ENCODE data around the gene TTC33.

GRCh38 chr5:40554054-40554453 is 201.7 kb downstream of the TTC33 start:
- TF ChIP-seq, protein P1, sequence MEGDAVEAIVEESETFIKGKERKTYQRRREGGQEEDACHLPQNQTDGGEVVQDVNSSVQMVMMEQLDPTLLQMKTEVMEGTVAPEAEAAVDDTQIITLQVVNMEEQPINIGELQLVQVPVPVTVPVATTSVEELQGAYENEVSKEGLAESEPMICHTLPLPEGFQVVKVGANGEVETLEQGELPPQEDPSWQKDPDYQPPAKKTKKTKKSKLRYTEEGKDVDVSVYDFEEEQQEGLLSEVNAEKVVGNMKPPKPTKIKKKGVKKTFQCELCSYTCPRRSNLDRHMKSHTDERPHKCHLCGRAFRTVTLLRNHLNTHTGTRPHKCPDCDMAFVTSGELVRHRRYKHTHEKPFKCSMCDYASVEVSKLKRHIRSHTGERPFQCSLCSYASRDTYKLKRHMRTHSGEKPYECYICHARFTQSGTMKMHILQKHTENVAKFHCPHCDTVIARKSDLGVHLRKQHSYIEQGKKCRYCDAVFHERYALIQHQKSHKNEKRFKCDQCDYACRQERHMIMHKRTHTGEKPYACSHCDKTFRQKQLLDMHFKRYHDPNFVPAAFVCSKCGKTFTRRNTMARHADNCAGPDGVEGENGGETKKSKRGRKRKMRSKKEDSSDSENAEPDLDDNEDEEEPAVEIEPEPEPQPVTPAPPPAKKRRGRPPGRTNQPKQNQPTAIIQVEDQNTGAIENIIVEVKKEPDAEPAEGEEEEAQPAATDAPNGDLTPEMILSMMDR (IDR thresholded peaks at IDR 0.05), result no peak
- TF ChIP-seq POLR2AphosphoS5 (IDR thresholded peaks at IDR 0.05; ENCODE audit: low read depth, low read length), result no peak
- TF ChIP-seq, protein P2, sequence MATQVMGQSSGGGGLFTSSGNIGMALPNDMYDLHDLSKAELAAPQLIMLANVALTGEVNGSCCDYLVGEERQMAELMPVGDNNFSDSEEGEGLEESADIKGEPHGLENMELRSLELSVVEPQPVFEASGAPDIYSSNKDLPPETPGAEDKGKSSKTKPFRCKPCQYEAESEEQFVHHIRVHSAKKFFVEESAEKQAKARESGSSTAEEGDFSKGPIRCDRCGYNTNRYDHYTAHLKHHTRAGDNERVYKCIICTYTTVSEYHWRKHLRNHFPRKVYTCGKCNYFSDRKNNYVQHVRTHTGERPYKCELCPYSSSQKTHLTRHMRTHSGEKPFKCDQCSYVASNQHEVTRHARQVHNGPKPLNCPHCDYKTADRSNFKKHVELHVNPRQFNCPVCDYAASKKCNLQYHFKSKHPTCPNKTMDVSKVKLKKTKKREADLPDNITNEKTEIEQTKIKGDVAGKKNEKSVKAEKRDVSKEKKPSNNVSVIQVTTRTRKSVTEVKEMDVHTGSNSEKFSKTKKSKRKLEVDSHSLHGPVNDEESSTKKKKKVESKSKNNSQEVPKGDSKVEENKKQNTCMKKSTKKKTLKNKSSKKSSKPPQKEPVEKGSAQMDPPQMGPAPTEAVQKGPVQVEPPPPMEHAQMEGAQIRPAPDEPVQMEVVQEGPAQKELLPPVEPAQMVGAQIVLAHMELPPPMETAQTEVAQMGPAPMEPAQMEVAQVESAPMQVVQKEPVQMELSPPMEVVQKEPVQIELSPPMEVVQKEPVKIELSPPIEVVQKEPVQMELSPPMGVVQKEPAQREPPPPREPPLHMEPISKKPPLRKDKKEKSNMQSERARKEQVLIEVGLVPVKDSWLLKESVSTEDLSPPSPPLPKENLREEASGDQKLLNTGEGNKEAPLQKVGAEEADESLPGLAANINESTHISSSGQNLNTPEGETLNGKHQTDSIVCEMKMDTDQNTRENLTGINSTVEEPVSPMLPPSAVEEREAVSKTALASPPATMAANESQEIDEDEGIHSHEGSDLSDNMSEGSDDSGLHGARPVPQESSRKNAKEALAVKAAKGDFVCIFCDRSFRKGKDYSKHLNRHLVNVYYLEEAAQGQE (IDR thresholded peaks at IDR 0.05; ENCODE audit: insufficient read depth in 1 of 2, low read depth in 2 of 2, low read length in 1 of 2), result no peak
- TF ChIP-seq TCF7L2 (IDR thresholded peaks at IDR 0.05; ENCODE audit: low read depth, low read length), result no peak
